NCI-H187 treated with DMSO at 0.1 percent for 48 hours (cell line): ENCODE measurements around the gene ZNF837.

Source experiments
- DNase-seq: peaks from one replicate; lab custom pipeline; 2025; lab: John Stamatoyannopoulos, UW

ZNF837 gene

DNA sequence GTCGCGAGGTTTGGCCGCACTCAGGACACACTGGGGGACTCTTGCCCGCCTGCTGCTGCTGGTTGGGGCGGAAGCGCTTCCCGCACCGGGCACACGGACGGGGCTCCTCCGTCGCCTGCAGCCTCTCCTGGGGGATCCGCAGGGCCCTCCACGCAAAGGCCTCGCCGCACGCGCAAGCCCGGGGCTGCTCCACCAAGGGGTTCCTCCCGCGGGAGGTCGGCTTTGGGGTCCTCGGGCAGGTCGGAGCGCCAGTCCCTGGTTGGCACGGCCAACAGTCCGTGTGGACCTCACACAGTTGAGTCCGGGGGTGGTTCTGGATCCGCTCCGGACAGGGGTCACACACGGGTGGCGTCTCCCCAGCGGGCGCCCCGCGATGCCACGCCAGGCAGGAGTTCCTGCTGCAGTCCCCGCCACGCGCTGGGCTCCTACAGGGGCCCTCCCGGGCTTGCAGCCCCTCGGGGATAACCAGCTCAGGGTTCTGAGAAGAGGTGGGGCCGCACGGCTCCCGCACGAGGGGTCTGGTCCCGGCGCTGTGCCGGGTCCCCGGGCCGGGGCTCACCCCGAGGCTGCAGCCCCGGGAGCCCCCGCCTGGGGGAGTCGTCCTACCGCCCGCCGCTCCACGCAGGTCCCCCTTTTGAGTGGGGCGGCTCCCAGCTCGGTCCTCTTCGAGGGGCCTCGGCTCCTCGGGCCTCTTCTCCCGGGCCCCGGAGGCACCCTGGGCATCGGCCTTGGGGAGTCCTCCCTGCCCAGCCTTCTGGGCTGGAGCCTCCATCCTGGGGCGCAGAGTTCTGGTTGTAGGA lies 12.1 kb downstream of the ZNF837 start:
- no peak for DNase-seq

DNA sequence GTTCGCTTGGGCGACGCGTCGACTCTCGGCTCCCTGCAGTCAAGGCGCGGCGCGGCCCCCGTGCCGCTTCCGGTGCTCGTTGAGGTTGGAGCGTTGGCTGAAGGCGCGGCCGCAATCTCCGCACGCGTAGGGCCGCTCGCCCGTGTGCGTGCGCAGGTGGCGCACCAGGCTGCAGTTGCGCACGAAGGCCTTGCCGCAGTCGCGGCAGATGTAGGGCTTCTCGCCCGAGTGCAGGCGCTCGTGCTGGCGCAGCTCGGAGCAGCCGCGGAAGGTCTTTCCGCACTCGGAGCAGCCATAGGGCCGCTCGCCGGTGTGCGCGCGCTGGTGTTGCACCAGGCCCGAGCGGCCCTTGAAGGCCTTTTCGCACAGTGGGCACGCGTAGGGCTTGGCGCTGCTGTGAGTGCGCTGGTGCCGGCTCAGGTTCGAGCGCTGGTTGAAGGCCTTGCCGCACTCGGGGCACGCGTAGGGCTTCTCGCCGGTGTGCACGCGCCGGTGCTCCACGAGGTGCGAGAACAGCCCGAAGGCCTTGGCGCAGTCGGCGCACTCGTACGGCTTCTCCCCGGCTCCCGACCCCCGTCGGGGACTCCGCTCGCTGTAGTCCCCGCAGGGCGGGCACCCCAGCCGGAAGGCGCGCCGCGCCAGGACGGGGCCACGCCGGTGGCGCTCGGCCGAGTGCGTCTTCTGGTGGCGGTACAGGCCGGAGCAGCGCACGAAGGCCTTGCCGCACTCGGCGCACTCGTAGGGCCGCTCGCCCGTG lies 13.0 kb downstream of the ZNF837 start:
- no peak for DNase-seq

DNA sequence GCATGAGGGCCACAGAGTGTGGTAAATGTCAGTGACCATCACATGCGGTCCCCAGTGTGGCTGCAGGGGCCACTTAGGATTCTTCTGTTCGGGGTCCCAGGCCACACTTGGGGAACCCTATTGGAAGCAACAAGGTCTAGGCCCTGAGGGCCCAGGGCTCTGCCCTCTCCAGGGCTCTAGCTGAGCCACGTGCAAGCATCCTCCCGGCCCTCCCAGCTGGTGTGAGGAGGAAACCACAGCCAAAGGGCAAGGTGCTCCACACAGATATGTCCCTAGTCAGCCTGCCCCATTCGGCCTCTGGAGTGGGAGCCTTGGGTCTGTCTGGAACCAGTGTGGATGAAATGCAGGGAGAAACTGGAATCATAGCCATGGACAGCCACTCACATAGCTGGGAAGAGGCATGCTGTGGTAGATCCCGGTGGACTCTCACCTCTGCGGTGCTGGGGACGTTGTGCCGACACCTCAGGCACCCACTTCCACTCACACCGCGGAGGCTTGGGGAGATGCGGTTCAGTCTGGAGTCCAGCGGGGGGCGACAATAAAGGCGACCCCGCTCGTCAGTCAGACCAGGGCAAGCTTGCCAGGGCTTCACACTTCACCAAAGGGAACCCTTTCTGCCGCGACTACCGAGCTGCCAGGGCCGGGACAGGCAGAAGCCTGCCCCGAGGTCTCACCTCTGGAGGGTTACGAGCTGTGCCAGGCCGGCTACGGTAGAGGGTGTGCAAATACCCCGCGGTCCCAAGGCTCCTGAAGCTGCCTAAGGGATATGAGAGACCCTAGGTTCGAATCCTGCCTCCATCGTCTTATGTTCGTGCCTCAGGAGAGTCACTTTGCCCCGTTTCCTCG lies 14.0 kb downstream of the ZNF837 start:
- no peak for DNase-seq

DNA sequence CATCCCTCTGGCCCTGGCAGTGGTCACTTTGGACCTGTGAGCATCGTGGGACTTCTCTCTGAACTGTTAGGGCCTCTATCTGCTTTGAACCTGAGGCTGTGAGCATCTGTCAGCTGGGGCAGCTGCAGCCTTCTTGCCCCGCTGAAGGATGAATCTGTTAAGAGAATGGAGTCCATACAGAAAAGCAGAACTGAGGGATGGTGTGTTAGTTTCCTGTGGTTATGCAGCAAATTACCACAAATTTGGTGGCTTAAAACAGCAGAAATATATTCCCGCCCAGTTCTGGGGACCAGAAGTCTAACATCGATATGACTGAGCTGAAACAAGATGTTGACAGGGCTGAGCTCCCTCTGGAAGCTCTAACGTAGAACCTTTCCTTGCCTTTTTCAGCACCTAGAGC lies 16.7 kb downstream of the ZNF837 start:
- no peak for DNase-seq

DNA sequence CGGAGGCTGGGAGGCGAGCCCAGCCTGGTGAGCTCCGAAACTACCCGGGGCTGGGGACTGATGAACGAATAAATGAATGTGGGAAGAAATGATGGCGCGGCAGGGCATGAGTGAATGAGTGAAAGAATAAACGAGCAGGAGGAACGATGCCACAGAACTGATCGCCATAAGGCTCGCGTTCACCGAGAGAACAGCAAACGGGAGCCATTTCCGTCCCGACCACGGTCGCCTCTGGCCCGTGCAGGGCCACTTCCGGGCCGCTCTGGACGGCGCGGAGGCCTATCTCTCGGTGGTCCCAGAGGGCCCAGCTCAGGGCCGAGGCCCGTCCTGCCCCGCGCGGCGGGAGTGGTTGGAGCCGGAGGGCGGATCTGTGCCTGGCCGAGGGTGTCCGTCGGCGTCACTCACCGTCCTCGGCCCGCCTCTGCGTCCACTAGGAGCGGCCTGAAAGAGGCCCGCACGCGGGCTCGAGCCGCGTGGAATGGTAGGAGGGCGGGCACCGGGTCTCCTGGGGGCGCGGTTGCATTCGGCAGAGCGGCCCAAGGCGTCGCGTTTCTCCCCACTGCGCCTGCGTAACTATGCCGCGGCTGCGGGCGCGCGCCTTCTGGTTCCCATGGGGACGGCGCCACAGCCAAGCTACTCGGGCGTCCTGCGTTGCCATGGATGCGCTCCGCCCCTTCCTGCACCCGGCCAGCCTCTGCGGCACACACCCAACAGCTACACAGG lies 18.4 kb downstream of the ZNF837 start, which contains the start of gene ZNF497:
Gene ZNF497, minus strand, starts transcription at position 480 of the 723 bp plus-strand sequence. CDS start 5,116 bp downstream, outside the sequence.
- peak; percentile 77 for DNase-seq

DNA sequence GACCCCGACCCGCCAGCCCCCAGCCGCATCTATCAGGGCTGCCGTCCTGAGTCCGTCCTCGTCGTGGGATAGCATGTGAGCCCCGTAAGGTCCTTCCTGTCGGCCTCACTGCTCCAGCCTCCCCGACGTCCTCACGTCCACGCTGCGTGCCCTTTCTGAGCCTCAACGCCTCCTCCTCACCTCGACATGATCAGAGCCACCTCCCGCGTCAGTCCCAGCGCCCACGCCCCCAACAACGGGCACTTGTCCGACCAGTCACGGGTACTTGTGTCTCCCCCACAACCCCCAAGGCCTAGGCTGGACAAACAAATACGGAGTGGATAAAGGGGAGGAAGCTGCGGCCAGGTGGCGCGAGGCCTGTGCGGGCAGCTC lies 18.9 kb downstream of the ZNF837 start:
- DNase-seq = no peak

DNA sequence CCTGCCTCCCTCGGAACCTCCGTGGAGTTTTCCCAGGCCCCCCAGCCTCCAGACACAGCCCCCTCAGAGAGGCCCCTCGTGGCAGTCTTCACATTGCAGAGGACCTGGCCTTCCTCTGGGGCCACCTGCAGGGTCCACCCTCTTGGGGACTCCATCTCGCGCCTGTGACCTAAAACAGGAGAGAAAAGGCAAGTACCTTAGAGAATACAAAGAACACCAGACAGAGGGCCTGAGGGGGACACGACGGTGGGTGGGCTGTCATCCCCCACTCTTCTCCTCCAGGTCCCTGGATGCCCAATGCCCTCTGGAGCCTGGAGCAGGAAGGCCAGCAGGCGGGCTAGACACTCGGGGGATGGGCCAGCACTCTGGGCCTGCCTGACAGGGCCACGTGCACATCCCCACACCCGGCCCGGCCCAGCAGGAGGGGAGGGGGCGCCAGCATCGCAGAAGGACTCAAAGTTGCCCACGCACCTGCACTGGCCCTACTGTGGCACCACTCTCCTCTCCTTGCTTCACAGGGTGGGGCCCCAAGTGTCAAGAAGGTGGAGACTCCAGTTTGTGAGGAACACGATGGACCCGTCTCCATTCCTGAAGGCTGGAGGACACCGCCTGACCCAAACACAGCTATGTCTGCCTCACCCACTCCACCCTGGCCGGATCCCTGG lies 23.2 kb downstream of the ZNF837 start:
- no peak for DNase-seq

DNA sequence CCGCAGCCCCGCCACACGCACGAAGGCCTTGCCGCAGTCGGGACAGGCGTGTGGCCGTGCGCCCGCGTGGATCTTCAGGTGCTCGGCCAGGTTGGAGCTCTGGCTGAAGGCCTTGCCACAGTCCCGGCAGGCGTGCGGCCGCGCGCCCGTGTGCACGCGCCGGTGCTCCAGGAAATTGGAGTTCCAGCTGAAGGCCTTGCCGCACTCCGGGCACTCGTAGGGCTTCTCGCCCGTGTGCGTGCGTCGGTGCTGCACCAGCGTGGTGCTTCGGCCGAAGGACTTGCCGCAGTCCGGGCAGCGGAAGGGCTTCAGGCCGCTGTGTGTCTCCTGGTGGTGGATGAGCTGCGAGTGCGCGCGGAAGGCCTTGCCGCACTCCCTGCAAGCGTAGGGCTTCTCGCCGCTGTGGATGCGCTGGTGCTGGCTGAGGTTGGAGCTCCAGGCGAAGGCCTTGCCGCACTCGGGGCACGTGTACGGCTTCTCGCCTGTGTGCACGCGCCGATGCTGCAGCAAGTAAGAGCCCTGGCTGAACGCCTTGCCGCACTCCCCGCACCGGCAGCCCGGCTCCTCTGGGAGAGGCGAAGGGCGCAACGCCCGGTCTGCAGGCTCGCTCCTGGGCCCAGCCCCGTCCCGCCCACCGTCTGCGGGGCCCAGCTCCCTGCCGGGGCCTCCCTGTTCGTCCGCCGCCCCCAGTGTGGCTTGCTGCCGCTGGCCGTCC lies 23.9 kb downstream of the ZNF837 start:
- no peak for DNase-seq

DNA sequence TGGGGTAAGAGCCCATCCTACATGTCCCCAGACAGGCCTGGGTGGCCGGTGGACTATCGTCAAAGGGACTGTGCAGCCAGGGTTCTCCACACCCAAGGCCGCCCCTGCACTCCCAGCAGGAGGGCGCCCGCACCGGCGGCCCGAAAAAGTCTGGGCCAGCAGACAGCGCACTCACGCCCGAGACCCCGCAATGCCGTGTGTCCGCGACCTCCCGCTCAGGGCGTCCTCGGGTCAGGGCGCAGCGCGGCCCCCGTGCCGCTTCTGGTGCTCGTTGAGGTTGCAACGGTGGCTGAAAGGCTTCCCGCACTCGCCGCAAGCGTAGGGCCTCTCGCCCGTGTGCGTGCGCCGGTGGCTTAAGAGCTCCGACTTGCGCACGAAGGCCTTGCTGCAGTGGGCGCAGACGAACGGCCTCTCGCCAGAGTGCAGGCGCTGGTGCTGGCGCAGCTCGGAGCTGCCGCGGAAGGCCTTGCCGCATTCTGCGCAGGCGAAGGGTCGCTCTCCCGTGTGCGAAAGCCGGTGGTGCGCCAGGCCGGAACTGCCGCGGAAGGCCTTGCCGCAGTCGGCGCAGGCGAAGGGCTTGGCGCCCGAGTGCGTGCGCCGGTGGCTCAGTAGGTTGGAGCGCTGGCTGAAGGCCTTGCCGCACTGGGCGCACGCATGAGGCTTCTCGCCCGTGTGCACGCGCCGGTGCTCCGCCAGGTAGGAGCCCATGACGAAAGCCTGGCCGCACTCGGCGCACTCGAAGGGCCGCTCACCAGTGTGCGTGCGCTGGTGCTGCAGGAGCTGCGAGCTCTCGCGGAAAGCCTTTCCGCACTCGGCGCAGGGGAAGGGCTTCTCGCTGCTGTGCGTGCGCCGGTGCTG lies 24.7 kb downstream of the ZNF837 start:
- DNase-seq = no peak

DNA sequence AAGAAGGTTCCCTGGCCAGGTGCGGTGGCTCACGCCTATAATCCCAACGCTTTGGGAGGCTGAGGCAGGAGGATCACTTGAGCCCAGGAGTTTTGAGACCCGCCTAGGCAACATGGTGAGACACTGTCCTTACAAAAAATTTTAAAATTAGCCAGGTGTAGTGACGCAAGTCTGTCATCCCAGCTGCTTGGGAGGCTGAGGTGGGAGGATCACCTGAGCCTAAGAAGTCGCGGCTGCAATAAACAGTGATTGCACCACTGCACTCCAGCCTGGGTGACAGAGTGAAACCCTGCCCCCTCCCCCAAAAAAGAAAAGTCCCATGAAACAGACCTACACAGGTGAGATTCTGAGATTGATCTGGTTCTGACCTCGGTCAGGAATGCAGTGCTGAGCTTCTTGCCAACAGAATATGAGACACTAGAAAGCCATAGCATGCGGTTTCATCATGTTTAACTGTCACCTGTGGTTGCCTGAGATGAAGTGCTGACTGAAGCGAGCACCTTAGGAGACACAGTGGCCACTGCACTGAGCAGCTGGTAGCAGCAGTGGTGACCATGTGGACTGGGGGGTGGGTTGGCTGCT lies 25.5 kb downstream of the ZNF837 start:
- DNase-seq = no peak

DNA sequence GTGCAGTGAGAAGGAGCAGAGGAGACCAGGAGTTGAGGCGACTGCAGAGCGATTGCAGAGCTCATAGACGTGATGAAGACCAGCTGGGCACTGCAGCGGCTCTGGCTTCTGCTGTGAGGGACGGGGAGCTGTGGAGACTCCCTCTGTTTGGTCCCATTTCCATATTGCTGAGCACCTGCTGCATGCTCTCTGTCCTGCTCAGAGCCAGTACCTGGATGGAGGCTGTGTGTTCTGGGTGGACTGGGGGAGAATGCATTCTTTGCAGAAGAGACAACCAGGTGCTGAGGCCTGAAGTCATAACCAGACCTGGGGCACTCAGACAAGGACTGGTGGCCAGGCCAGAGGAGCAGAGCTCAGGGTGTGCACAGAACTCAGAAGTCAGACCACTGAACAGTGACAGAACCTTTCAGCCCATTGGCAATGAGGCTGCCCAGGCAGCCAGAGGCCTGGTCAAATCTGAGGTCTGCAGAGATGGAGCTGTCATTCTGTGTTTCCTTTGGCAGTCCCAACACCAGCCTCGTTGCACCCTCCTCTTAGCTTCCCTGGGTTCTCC lies 26.3 kb downstream of the ZNF837 start:
- no peak for DNase-seq

DNA sequence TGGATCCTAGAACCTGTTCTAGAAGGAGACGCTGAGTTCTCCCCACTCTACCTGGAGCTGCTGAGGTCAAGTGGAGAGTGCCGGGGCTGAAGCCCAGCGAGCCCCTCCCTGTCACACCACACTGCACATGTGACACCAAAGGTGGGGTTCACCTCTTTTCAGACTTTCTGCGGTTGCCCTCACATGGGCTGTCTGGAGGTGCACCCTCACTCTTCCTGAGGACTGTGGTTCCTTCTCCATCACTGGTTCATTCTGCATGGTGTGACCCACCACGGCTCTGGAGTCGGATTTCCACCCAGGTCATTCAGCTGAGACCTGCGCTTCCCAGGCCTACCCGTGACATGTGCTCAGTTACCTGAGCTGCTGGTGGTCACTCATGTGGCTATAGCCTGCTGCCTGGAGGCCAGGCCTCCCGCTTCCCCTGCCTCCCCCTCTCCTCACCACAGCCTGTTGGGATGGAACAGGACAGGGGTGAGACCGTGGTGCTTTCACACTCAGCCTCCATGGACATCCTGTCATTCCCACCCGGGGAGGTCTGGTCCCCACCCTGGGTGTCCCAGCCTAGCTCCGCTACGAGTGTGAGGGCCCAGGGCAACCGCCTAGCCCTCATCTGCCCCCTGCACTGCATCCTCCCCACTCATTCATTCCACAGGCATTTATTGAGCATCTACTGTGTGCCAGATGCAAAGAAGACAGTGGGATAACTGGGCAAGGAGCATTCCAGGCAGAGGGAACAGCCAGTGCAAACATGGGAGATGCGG lies 26.9 kb downstream of the ZNF837 start:
- no peak for DNase-seq

DNA sequence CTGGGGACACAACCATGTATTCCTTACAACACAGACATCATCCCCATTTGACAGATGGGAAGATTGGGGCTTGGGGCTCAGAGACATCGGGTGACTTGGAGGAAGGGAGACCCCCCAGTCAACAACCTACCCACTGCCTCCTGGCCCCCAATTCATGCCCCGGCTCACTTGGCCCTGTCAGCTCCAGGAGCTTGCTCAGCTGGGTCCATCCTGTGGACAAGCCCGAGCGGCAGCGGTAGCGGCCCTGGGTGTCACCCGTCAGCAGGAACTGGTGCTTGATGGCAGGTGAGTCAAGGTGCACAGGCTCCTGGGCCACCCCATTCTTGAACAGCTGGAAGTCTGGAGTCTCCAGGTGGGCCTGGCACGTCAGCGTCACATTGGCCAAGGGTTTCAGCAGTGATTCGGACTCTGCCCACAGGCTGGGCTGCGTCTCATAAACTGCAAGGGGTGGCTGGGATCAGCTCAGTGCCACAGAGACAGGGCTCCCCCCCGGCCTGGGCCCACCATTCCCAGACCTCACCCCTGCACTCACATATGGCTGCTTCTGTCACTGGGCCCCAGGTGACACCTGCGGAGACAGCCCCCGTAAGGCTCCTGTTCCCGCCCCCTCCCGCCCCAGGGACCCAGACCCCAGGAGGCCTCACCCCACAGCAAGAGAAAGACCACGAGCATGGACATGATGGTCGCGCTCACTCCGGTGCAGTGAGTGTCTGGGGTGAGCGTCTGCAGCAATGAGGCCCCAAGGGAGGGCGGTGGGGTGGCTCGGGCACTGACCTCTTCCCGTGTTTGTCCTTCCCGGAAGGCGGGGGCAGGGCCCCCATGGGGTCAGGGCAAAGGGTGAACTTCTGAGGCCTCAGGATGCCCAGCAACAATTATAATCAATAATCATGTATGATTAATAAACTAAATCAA lies 27.8 kb downstream of the ZNF837 start, which contains the start of gene A1BG:
Gene A1BG, minus strand, starts transcription at position 733 of the 912 bp plus-strand sequence. Its CDS starts 55 bp downstream, at position 678.
- no peak for DNase-seq

DNA sequence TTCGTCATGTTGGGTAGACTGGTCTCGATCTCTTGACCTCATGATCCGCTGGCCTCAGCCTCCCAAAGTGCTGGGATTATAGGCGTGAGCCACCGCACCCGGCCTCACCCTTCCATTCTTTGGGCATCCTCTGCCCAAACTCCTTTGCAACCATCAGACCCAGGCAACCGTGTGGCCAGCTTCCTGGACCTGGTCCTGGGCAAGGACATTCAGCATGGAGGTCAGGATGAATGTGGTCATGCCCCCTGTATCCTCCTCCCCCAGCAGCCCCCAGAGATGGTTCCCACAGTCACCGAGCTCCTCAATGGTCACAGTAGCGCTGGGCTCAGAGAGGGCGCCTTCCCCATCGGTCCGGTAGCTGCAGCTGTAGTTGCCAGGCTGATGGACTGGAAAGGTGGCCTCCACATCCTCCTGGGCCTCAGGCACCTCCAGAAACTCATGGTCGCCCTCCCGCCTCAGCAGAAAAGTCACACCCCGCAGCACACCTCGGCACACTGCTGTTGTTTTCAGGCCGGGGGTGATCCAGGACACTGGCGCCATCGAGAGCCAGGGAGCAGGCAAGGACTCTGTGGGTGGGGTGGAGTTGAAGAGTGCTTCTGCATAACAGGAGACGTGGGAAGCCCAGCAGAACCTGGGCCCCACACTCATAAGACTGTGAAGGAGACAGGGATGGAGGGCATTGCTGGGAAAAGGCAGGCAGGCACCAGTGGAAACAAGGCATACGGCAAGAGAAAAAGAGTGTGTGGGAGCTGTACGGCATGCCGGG lies 28.7 kb downstream of the ZNF837 start:
- DNase-seq = no peak

DNA sequence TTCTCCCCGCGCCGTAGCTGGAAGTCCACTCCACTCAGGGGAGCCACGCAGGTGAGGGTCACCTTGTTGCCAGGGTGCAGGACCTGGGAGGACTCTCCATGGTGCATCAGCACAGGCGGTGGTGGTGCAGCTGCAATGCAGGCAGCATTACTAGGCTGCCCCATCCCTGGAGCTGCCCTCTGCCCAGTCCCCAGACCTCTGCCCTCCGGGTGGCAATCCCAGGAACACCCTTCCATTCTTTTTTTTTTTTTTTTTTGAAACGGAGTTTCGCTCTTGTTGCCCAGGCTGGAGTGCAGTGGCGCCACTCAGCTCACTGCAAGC lies 29.3 kb downstream of the ZNF837 start:
- DNase-seq = no peak

DNA sequence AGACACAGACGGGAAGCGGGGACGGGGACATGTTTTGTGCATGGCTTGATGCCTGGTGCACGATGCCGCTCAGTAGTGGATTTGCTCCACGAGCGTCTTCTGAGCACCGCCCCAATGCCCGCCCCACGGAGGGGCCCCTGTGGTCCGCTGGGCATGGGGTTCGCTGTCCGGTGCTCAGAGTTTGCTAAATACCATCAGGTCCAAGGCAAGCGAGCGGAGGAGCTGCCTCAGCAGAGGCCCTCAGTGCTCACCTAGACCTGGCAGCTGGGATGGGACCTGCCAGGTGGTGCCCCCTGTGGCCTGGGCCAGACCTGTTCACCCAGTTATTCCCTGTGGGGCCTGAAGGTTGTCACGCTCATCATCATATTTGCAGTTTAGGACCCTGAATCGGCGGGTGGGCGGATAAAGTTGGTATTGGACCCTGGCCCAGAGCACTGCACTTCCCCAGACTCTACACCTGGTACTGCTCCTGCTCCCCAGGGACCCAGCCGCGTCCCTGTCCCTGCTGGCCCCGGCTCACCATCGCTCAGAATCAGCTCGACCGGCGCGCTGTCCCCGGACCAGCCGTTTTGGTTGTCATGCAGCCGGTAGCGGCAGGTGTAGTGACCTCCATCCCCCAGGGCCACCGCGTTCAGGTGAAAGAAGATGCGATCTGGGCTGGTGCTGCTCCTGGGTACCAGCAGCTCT lies 29.8 kb downstream of the ZNF837 start:
- no peak for DNase-seq
